ENCODE results near the gene TRIM24.

- no peak for TF ChIP-seq POLR2A (IDR thresholded peaks at IDR 0.05; ENCODE audit: low read length)
- TF ChIP-seq GATA1 (IDR thresholded peaks at IDR 0.05; ENCODE audit: low read depth, low read length): no peak
Measured at GRCh38 chr7:138553805-138554204, 93.7 kb downstream of the TRIM24 start.
